ENCODE results near the gene SMIM34.
"Not testable (repeated sequence)": the region's sequence is repeated elsewhere in the genome, so short reads cannot be mapped to it uniquely, and the experiment has no call there.

- TF ChIP-seq CTCF, POLR2AphosphoS5 (IDR thresholded peaks at IDR 0.05): not testable (repeated sequence)
Observed at GRCh38 chr21:34375619-34375972, 48.2 kb downstream of the SMIM34 start.
